ENCODE data around the gene CYP3A4.
"Not testable (repeated sequence)": the region's sequence is repeated elsewhere in the genome, so short reads cannot be mapped to it uniquely, and the experiment has no call there.

CYP3A4 gene

DNA sequence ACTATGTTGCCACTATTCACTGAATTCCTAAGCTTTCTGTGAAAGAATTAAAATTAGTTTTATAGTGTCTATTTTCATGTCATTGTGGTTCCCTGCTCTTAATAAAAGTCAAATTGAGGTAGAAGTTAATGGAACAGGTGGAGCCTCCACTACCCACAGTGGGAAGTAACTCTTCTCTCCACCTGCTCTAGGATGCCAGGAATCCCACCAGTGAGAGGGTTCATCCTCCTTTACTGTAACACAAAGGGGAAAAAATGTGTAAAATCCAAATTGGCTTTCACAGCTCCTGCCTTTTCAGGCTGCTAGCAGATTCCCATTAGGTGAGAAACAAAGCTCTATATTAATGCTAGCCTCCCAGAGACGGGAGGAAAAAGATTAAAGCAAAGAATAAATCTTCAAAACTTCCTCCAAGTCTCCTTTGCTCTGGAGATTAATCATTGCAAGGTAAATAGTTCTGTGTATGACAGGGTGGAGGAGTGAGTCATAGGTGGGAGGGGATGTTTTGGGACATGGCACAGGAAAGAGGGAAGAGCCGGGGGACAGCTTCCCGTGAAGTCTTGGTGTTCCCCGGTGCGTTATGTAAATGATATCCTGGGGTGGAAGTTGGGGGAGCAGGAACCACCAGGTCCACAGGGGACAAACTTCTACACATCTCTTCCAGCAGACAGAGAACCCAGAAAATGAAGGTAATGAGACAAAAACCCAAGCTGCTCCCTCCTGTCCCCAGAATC, 32.5 kb downstream of the CYP3A4 start:
- not testable (repeated sequence) for DNase-seq

DNA sequence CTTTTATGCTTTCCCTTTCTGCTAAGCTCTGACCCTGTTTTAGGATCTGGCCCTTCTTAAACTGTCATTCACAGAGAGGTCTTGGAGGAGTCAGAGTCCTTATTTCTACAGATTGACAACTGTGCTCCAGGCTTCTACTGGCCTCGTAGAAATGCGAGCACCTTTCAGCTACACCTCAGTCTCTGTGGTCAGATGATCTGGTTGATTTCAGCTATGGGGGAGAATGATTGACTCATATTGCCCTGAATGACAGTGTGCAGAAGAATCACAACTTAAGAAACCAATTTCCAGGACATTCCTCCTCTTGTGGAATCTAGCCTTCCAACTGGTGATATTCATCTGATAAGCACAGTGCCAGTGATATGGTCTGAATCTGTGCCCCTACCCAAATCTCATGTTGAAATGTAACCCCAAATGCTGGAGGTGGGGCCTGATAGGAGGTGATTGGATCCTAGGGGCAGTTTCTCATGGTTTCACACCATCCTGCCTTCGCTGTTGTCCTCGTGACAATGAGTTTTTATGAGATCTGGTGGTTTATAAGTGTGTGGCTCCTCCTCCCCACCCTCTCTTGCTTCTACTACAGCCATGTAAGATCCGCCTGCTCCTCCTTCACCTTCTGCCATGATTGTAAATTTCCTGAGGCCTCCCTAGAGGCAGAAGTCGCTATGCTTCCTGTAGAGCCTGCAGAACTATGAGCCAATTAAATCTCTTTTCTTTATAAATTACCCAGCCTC, 35.0 kb downstream of the CYP3A4 start:
- DNase-seq = no peak

DNA sequence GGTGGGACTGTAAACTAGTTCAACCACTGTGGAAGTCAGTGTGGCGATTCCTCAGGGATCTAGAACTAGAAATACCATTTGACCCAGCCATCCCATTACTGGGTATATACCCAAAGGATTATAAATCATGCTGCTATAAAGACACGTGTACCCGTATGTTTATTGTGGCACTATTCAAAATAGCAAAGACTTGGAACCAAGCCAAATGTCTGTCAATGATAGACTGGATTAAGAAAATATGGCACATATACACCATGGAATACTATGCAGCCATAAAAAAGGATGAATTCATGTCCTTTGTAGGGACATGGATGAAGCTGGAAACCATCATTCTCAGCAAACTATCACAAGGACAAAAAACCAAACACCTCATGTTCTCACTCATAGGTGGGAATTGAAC, 37.1 kb downstream of the CYP3A4 start:
- not testable (repeated sequence) for DNase-seq

DNA sequence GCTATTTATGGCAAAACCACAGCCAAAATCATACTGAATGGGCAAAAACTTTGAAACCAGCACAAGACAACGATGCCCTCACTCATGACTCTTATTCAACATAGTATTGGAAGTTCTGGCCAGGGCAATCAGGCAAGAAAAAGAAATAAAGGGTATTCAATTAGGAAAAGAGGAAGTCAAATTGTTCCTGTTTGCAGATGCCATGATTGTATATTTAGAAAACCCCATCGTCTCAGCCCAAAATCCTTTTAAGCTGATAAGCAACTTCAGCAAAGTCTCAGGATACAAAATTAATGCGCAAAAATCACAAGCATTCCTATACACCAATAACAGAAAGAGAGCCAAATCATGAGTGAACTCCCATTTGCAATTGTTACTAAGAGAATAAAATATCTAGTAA, 38.6 kb downstream of the CYP3A4 start:
- not testable (repeated sequence) for DNase-seq

DNA sequence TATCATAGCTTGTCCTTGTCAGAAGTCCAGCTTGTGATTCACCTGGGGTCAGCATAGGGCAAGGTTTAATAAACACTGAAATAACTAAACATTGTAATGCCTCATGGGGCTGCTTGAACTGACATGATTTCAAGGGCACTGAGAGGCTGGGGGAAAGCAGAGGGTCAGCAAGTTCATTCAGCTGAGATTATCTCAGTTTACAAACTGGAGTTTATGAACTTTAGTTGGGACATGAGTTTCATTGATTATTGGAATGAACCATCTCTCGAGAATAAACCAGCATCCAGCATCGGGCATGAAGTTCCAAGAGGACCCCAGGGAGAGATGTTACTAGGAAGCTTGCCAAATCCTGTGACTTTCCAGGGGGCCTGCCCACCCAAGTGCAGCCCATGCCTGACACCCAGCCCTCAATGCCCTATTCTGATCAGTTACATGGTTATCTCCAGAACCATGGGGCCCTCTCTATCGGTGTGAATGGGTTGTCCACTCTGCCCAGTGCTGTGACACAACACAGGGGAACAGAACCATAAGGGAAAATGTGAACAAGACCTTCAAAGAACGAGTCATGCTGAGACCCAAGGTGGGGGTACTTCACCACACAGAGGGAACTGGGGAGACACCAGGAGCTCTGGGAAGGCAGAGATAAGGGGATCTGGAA, 41.1 kb downstream of the CYP3A4 start:
- no peak for DNase-seq

DNA sequence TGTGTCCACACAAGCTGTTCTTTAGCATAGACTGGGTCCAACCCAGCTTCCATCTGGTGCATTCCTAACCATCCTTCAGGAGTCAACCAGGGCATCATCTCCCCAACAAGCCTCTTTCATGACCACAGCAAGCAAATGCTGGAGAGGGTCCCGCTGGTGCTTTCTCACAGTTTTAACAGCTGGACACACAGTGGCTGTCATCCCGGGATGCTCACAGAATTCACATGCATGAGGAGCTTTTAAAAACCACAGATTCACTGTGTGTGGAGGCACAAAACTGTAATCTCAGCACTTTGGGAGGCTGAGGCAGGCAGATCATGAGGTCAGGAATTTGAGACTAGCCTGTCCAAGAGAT, 42.6 kb downstream of the CYP3A4 start:
- no peak for DNase-seq

DNA sequence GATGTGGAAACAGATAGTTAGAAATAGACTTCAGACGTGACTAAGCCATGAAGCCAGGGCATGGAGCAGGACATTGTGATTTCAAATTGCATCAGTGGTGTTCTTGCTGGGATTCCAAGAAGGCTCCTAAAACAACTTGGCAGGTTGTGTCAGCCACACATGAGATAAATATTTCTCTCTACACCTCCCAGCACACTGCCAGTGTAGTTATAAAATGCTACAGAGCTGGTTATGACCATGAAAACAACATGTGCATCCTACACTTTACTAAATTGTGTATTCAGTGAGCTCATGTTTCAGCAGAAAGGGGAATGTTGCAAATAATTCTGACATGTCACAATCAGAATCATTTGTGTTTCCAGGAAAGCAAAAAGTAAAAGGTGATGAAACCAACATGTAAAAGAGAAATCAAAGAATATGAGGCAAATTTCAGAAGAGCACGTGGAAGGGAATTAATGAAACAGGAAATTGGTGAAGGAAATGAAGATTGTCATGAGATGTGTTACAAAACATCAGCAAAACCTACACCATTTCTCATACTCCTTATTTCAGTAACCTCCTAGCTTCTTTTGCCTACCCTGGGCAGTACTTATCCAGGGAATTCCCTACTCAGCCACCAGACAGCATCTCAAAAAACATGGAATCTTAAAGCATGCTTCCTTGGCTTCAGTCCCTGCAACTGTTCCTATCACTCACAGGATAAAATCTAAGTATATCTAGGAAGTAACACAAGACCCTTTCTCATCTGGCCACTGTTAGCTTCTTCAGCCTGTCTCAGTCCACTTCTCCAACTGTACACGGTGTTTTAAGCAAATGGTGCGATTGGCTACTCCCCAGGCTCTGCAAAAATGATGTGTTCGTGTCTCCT, 43.2 kb downstream of the CYP3A4 start:
- DNase-seq = no peak

DNA sequence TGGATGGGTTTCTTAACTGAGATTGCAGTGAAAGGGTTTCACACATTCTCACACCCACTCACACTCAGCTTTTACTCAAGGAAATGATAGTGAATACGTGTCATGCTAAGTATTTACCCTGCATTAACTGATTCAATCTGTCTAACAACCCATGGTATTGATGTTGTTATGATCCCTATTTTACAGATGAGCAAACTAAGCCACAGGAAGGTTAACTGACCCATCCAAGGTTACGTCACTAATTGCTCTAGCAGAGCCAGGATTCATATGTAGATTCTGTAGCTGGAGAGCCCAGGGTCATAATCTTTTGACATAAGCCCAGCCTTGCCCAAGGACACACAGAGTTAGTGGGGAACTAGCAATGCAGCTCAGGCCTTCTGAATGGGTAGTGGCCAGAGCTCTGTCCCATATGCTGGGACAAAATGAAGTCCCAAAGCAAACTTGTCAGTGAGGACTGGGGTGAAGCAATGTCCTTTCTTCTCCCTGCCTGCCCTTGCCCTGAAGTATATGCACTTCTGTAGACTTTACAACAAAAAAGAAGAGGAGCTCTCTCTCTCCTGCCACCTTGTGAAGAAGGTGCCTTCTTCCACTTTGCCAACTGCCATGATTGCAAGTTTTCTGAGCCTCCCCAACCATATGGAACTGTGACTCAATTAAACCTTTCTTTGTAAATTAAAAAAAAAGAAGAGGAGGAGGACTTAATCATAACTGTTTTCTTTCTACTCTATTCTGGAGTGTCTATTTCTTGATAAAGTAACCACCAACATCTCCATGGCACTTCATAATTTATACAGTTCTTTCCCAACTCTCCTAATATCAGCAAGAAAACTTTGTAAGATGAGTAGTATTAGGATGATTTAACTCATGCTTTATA, 44.0 kb downstream of the CYP3A4 start:
- no peak for DNase-seq

DNA sequence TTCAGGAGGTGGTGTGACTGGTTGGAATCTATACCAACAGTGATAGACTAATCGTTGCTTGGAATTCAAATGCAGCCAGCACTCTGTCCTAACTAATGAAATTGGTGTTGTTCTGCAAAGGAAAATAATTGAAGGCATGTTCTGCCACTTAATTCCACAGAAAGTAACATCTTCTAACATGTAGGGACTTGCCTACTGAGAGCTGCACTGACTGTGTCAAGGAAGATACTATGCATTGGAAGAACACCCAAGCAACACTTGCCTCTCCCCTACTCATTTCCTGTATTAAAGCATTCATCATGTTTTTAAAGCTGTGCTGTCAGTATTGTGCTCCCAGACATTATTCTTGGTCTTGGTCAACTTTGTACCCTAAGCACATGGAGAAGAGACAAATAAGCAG, 46.3 kb downstream of the CYP3A4 start:
- no peak for DNase-seq

DNA sequence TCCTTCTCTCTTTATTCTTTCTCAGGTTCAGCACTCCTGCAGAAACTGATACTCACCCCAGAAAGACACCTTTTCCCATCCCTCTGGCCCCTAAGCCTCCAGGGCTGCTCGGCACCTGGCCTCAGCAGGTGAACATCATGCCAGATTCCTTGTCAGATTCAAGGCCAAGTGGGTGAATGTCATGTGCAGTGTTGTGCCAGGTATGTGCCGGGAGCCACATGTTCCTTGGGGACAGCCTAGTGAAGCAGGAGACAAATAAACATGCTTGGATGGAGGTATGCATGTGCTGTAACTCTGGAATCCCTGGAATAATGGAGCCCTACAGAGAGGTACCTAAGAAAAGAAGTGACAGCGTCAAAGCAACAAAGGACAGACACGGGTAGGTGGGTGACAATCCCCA, 47.3 kb downstream of the CYP3A4 start:
- not testable (repeated sequence) for DNase-seq

DNA sequence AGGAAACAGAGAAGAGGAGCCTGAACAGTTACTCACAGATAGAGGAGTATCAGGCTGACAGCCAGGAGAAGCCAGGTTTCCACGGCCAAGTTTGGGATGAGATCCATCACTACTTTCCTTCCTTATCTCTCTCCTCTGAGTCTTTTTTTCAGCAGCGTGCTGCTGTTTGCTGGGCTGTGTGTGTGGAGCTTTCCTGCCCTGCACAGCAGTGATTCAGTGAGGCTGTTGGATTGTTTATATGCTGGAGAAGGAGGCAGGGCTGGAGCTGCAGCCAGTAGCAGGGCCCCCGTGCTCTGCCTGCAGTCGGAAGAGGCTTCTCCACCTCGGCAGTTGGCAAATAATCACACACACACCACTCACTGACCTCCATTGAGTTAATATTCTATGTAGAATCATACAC, 49.0 kb downstream of the CYP3A4 start, which contains the start of gene CYP3A7:
Gene CYP3A7 (minus strand): TSS at position 210 of the 400 bp plus-strand sequence. CDS start 103 bp downstream, at position 107.
- DNase-seq = no peak

DNA sequence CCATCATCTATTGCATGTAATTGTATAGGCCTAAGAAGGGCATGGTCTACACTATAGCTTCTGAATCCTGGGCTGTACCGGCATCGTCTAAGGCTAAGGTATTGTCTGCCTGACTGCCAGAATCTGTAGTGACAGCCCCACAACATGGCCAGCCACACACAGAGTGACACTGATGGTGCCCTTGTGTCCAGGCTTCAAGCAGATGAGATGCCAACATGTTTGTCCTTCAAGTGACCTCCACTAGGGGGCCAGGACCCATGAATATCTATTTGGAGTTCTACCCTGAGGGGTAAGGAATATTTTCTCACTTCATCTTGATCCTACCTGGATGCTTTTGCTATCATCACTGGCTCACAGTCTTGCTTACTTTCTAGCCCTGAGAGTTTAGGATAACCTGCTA, 50.5 kb downstream of the CYP3A4 start:
- no peak for DNase-seq

DNA sequence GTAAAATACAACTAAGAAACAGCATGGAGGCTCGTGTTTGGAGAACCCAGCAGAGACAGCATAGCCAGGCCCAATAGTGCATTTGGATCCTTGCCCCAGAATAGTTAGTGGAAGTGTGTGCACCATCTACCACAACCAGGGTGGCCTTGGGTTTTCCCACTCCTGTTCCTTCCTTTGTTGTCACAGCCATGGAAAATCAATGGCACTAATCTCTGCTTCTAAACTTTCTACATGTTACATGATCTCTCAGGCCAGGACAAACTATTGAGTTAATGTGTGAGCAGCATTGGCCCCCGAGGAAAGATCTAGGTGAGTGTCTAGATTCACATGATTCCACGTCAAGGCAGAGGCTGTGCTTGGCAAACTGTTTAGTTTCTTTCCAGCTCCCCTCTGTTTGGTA, 51.0 kb downstream of the CYP3A4 start:
- no peak for DNase-seq

DNA sequence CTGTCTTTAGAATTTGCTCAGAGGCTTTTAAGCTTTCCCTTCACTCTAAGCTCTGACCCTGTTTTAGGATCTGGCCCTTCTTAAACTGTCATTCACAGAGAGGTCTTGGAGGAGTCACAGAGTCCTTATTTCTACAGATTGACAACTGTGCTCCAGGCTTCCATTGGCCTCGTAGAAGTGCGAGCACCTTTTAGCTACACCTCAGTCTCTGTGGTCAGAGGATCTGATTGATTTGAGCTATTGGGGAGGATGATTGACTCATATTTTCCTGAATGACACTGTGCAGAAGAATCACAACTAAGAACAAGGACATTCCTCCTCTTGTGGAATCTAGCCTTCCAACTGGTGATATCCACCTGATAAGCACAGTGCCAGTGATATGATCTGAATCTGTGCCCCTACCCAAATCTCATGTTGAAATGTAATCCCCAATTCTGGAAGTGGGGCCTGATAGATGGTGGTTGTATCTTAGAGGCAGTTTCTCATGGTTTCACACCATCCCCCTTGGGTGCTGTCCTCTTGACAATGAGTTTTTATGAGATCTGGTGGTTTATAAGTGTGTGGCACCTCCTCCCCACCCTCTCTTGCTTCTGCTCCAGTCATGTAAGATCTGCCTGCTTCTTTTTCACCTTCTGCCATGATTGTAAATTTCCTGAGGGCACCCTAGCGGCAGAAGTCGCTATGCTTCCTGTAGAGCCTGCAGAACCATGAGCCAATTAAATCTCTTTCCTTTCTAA, 52.2 kb downstream of the CYP3A4 start:
- DNase-seq = no peak

DNA sequence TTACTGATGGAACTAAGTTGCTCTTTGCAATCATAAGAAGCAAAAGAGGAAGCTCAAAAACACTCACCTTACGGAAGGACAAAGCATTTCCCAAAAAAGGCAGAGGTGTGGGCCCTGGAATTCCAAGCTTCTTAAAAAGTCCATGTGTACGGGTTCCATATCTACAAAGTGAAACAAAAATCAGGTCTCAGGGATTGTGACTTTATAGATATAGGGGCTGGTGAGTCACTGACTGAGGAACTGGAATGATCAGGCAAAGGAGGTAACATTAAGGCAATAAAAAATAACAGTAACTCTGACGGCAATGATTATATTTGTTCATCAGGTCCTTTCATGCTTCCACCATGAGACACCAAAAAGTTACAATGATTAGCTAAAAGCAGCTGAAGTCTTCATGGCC, 53.0 kb downstream of the CYP3A4 start:
- no peak for DNase-seq

DNA sequence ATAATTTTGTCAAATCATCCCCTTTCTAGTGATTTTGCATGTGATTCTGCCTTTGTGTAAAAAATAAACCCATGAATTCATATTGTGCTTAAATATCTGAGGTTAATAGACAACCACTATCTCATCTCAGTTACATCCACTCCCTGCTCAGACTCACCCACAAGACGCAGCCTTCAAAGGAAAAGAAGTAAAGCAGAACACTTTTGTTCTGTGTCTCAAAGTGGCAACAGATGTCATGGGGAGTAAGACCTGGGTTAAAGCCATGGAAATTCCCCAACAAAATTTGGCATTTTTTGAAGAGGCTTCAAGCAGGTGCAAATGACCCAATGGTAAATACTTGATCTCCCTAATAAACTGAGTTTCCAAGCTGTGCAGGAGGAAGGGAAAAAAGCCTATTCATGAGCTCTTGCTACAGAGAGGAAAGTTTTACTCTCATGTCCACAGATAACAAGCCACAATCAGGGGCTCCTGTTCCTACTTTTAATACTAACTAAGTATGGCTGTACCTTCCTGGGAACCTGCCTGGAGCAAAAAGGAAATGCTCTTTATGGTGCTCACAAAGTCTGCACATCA, 53.7 kb downstream of the CYP3A4 start:
- DNase-seq = no peak

DNA sequence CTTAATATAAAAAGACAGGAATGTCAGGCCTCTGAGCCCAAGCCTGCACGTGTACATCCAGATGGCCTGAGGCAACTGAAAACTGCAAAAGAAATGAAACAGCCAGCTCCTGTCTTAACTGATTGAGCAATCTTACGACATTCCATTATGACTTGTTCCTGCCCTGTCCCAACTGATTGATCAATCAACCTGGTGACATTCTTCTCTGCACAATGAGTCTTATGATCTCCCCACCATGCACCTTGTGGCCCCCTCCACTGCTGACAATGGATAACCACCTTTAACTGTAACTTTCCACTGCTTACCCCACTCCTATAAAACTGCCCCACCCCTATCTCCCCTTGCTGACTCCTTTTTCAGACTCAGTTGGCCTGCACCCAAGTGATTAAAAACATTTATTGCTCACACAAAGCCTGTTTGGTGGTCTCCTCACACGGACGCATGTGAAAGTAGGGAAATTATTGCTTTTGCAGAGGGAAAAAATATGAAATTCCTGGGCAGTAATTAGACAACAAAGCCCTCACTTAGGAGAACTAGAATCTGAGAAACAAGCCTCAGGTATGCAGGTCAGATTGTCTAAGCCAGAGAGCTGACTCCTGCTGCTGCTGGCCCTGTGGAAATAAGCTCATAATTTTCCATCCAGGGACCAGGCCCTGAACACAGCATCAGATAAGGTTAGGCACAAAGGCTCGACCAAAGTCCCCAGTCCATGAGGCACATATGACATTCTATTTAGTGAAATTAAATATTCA, 54.3 kb downstream of the CYP3A4 start:
- DNase-seq = no peak

DNA sequence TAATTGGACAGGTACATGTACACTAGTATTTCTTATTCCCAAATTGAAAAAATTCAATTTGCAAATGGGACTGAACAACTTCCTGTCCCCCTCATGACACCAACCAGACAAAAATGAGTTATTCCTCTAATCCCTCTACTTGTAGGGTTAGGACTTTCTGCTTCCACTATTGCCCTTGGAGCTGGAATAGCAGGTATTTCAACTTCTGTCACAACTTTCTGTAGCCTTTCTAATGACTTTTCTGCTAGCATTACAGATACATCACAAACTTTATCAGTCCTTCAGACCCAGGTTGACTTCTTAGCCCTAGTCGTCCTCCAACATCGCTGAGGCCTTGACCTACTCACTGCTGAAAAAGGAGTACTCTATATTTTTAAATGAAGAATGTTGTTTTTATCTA, 55.4 kb downstream of the CYP3A4 start:
- no peak for DNase-seq

DNA sequence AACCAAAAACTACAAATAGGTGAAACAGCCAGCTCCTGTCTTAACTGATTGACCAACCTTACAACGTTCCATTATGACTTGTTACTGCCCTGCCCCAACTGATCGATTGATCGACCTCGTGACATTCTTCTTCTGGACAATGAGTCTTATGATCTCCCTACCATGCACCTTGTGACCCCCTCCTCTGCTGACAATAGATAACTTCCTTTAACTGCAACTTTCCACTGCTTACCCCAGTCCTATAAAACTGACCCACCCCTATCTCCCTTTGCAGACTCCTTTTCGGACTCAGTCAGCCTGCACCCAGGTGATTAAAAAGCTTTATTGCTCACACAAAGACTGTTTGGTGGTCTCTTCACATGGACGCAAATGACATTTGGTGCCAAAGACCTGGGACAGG, 60.8 kb downstream of the CYP3A4 start:
- DNase-seq = not testable (repeated sequence)

Measured in C1 segment of cervical spinal cord (tissue), 14 donors.